AG04449 (cell line): ENCODE results near the gene NPAT.
A peak's percentile ranks its signal among the peaks of the same experiment; 100 is the strongest.
"Not testable (repeated sequence)": the region's sequence is repeated elsewhere in the genome, so short reads cannot be mapped to it uniquely, and the experiment has no call there.

Experiments used
- CTCF ChIA-PET: fragments of 350-600 bp; formaldehyde crosslinking; extraction: SDS; loops from one replicate; lab custom pipeline; 2021; ENCODE audit warnings: antibody characterized with exemption; lab: Yijun Ruan, JAX
- POLR2A ChIA-PET: fragments of 400-600, 350-600 bp; formaldehyde crosslinking; extraction: SDS; loops from one replicate; lab custom pipeline; 2020; ENCODE audit warnings: antibody characterized with exemption, inconsistent platforms; lab: Yijun Ruan, JAX
- DNase-seq: peaks from one replicate; pipeline ENCODE4 v3.0.0-alpha.2; 2010; ENCODE audit warnings: low read depth, low spot score
- H3K4me3 ChIP-seq: 2 replicates; pipeline ENCODE4 v1.5.1; 2011; ENCODE audit warnings: low read depth, mild to moderate bottlenecking, control low read depth, low read length
- TF ChIP-seq, protein P1 (sequence below): IDR thresholded peaks from one replicate; pipeline ENCODE4 v1.5.1; 2011; ENCODE audit warnings: mild to moderate bottlenecking, moderate library complexity, low read length, control low read depth, inconsistent platforms; ENCODE audit not compliant: insufficient read depth; ENCODE audit errors: missing control alignments

Gene NPAT

DNA sequence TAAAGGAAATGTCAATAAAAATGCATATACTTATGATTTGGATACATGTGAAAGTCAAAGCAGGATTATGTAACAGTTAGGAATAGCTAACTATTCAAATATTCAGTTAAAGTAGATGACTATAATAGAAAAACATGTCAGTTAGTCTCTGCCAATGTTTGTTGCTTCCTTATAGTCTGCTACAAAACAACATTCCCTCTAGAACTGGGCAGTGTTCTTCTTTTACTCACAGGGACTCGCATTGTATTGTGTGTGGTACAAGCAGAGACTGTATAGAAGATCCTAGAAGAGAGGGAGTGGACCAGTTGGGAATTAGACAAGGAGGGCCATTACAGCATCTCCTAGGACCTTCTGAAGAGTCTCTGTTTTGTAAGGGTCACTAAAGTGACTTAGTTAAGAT lies 90.4 kb downstream of the NPAT start:
- H3K4me3 ChIP-seq = no peak overlapping the region
- ChIA-PET CTCF (interaction anchor here (0.5 kb wide), 1 partner anchor 14 kb away, joined by 3 read pairs; no protein-coding TSS in a partner anchor), POLR2A (no interaction called here)
- TF ChIP-seq, protein P1, sequence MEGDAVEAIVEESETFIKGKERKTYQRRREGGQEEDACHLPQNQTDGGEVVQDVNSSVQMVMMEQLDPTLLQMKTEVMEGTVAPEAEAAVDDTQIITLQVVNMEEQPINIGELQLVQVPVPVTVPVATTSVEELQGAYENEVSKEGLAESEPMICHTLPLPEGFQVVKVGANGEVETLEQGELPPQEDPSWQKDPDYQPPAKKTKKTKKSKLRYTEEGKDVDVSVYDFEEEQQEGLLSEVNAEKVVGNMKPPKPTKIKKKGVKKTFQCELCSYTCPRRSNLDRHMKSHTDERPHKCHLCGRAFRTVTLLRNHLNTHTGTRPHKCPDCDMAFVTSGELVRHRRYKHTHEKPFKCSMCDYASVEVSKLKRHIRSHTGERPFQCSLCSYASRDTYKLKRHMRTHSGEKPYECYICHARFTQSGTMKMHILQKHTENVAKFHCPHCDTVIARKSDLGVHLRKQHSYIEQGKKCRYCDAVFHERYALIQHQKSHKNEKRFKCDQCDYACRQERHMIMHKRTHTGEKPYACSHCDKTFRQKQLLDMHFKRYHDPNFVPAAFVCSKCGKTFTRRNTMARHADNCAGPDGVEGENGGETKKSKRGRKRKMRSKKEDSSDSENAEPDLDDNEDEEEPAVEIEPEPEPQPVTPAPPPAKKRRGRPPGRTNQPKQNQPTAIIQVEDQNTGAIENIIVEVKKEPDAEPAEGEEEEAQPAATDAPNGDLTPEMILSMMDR = no peak
- no peak for DNase-seq

DNA sequence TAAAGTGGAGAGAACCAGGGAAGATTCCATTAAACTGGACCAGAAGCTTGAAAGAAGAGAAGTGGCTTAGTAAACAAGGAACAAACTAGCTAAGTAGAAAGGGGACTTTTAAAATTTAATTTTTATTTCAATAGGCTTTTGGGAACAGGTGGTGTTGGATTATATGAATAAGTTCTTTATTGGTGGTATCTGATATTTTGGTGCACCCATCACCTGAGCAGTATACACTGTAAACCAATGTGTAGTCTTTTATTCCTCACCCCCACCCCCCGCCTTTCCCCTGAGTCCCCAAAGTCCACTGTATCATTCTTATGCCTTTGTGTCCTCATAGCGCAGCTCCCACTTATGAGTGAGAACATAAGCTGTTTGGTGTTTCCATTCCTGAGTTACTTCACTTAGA lies 93.7 kb downstream of the NPAT start:
- no peak for DNase-seq
- H3K4me3 ChIP-seq = no peak overlapping the region
- ChIA-PET POLR2A (no interaction called here), CTCF (interaction anchor here (1.0 kb wide), 1 partner anchor 10 kb away, joined by 5 read pairs; no protein-coding TSS in a partner anchor)
- TF ChIP-seq, protein P1 = no peak

DNA sequence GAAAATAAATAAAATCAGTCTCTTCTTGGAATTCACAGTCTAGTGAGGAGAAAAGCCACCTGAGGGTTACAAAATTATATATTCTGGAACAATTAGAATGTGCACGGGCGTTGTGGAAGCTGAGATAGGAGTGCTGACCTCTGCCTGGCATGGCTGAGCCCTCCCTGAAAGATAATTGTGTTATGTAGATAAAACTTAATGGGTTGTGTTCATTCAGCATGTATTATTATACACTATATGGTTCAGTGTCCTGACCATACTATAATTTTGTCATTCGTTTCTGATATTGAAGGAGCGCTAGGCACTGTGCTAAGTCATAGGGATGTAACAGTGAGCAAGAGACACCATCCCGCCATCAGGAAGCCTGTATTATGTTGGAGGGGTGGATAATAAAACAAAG lies 97.3 kb downstream of the NPAT start:
- ChIA-PET CTCF (no interaction called here), POLR2A (no interaction called here)
- no peak for DNase-seq
- TF ChIP-seq, protein P1 = no peak
- no peak overlapping the region for H3K4me3 ChIP-seq

DNA sequence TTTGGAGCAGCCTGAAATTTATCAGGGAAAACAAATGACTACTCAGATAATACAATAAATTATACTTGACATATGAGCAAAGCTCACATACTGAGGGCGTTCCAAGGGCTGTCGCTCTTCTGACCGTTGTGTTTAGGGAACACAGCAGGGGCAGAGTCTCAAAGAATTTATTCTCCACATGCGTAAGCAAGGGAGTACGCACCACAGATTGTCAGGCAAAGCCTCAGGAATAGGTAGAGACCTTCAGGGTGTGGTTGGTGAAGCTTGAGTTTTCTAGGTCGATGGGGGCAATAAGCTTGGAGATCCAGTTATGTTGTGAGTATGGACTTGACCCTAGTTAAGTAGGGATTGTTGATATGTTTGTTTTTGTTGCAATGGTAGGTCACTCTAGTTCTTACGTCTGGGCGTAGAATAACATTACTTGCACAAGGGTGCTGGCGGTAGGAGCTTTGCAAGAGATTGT lies 100.2 kb downstream of the NPAT start:
- DNase-seq = no peak
- CTCF ChIA-PET = interaction anchor here (1.0 kb wide), 1 partner anchor 533 kb away, joined by 3 read pairs; no protein-coding TSS in a partner anchor

GRCh38 chr11:108121274-108122155 lies 100.9 kb downstream of the NPAT start, which contains the start of gene ACAT1:
Gene ACAT1 (plus strand): TSS chr11:108121567. CDS start chr11:108121607, 40 bp downstream.
- DNase-seq = no peak
- peak within 1 kb of the TSS; percentile 82 for H3K4me3 ChIP-seq
- ChIA-PET POLR2A (no interaction called here), CTCF (interaction anchor here (0.7 to 1.0 kb wide), 2 partner anchors 533 to 534 kb away, joined by 3 to 4 read pairs; no protein-coding TSS in a partner anchor)
- TF ChIP-seq, protein P1 = peak; percentile 18

More for the DNA sequence above, 100.2 kb downstream of the NPAT start:
- POLR2A ChIA-PET = no interaction called here
- TF ChIP-seq, protein P1 = no peak
- peak overlapping the region; percentile 82 for H3K4me3 ChIP-seq

- CTCF ChIA-PET = interaction anchor here (0.7 kb wide), 1 partner anchor 533 kb away, joined by 4 read pairs; no protein-coding TSS in a partner anchor
- DNase-seq, POLR2A ChIA-PET: not testable (repeated sequence)
- peak overlapping the region; percentile 82 for H3K4me3 ChIP-seq
These were observed 101.5 kb downstream of the NPAT start for GRCh38 chr11:108120936-108121273.
